Progenitor cell of endocrine pancreas (in vitro differentiated cells): ENCODE data around the gene SLC25A21. TPM values are rescaled to one million over a fixed set of nuclear protein-coding genes. Genes with fewer than 3 reads are reported as not detected.

ENCODE experiments used
- DNase-seq: peaks from one replicate; pipeline ENCODE4 v3.0.0; 2021; ENCODE audit warnings: low spot score; ENCODE audit not compliant: unreplicated experiment
- H3K27ac Mint-ChIP-seq: 2 replicates; pipeline ENCODE4 v1.8.0; 2021; ENCODE audit warnings: mild to moderate bottlenecking, moderate library complexity, mixed read lengths
- H3K27me3 Mint-ChIP-seq: 2 replicates; pipeline ENCODE4 v1.8.0; 2021; ENCODE audit warnings: mixed read lengths
- H3K36me3 Mint-ChIP-seq: 2 replicates; pipeline ENCODE4 v1.8.0; 2022; ENCODE audit warnings: mixed read lengths; ENCODE audit not compliant: insufficient read depth
- H3K4me1 Mint-ChIP-seq: 2 replicates; pipeline ENCODE4 v1.8.0; 2021; ENCODE audit warnings: low read depth, mixed read lengths
- H3K4me3 Mint-ChIP-seq: 2 replicates; pipeline ENCODE4 v1.8.0; 2021; ENCODE audit warnings: low read depth, mild to moderate bottlenecking, moderate library complexity, mixed read lengths
- H3K9me3 Mint-ChIP-seq: 2 replicates; pipeline ENCODE4 v1.8.0; 2021; ENCODE audit warnings: low read depth, mixed read lengths
- total RNA-seq: library from RNA; stranded (reverse); gene quantifications from 2 replicates; pipeline ENCODE4 v1.2.1, GENCODE V29; 2021
- TF ChIP-seq, protein P1 (sequence below): fragments of 200-600 bp; sonication (generic); IDR thresholded peaks from one replicate; pipeline ENCODE4 v1.5.0; 2021; ENCODE audit warnings: antibody characterized with exemption, mild to moderate bottlenecking; ENCODE audit not compliant: unreplicated experiment

Gene SLC25A21
- total RNA-seq, 1 donor from 2014 or later = 2.5 TPM

DNA sequence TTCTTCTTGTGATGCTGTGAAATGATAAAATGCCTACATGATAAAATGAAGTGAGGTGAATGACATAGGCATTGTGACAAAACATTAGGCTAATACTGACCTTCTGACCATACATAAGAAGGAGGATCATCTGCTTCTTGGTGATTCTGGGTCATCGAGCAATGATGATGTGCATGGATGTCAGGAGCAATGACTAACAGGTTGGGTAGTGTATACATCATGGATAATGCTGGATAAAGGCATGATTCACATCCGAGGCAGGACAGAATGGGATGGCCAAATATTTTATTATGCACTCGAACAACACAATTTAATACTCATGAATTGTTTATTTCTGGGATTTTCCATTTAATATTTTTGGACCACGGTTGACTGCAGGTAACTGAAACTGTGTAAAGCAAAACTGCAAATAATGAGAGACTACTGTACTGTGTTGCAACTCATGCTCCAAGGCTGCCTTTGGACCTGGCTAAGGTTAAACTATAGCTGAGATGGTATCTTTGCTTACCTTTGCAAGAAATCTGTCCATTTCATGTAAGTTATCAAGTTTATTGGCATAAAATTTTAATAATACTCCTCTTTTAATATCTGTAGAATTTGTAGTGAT, 7.6 kb upstream of the SLC25A21 start:
- Mint-ChIP-seq H3K27ac (no peak overlapping the region), H3K4me1 (no peaks in the 10 kb centered on the region), H3K36me3 (no peaks in the 10 kb centered on the region), H3K9me3 (peaks cover 3% of the 10 kb centered on the region), H3K4me3 (no peak overlapping the region), H3K27me3 (peaks cover 6% of the 10 kb centered on the region)
- no peak for DNase-seq
- TF ChIP-seq, protein P1, sequence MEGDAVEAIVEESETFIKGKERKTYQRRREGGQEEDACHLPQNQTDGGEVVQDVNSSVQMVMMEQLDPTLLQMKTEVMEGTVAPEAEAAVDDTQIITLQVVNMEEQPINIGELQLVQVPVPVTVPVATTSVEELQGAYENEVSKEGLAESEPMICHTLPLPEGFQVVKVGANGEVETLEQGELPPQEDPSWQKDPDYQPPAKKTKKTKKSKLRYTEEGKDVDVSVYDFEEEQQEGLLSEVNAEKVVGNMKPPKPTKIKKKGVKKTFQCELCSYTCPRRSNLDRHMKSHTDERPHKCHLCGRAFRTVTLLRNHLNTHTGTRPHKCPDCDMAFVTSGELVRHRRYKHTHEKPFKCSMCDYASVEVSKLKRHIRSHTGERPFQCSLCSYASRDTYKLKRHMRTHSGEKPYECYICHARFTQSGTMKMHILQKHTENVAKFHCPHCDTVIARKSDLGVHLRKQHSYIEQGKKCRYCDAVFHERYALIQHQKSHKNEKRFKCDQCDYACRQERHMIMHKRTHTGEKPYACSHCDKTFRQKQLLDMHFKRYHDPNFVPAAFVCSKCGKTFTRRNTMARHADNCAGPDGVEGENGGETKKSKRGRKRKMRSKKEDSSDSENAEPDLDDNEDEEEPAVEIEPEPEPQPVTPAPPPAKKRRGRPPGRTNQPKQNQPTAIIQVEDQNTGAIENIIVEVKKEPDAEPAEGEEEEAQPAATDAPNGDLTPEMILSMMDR = no peak

DNA sequence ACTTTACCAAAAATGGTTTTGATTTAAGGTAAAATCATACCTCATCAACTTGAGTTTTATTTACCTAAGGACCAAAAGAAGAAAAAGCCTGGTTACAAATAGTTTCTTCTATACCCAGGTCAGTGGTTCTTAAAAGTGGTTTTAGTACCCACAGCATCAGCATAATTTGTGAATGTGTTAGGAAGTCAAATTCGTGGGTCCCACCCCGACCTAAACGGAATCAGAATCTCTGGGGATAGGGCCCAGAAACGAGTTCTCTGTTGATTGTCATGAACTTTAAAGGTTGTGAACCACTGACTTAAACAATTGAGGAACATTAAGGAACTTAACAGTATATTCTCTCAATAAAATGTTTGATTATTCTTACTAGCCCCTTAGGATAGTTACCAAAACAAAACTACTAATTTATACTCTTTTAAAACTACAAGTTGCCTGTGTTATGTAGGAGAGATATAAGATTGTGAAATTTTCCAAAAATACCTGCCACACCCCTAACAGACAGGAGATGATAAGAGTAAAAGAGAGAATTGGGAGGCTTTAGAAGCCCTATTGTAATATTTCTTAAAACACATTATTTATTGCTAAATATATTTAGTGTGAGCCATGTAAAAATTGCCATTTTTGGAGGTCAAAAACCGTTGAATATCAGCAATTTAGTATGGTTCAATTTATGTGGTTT, 669 bp upstream of the SLC25A21 start:
- Mint-ChIP-seq H3K4me3 (peak overlapping the region; percentile 86), H3K27ac (peak overlapping the region; percentile 99), H3K27me3 (peaks cover 6% of the 10 kb centered on the region), H3K9me3 (no peaks in the 10 kb centered on the region), H3K4me1 (peaks cover 9% of the 10 kb centered on the region), H3K36me3 (no peaks in the 10 kb centered on the region)
- DNase-seq = no peak
- TF ChIP-seq, protein P1 = no peak

DNA sequence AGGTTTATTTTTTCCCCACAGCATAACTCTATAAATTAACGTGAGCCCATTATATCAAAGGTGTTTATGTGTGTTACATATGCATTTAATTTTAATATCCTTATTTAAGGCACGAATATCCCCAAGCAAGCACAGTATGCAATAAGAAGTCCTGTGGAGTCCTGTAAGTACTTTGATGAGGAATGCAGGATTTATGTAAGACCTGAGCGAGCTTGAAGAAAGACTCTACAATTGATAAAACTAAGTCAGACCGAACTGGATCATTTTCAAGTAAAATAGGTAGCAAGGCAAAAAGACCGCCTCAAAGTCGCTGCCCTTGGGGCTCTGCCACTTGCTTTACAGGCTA, 755 bp downstream of the SLC25A21 start:
- H3K36me3 Mint-ChIP-seq = no peaks in the 10 kb centered on the region
- TF ChIP-seq, protein P1 = no peak
- no peaks in the 10 kb centered on the region for H3K9me3 Mint-ChIP-seq
- peaks cover 9% of the 10 kb centered on the region for H3K4me1 Mint-ChIP-seq
- DNase-seq = no peak
- H3K4me3 Mint-ChIP-seq = peak overlapping the region; percentile 86
- peaks cover 3% of the 10 kb centered on the region for H3K27me3 Mint-ChIP-seq
- H3K27ac Mint-ChIP-seq = peak overlapping the region; percentile 99

DNA sequence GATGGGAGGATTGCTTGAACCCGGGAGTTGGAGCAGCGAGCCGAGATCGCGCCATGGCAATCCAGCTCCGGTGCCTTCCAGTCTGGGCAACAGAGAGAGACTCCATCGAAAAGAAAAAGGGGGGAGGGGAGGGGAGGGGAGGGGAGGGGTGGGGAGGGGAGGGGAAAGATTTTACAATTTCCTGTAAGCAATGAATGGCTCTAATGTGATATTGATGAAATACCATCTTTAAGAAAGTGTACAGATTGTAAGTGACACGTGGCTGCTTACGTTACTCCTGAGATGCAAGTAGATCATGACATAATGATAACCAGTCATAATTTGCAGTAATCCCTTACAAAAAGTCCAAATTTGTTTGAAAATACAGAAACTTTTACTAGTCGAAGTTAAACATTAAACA, 1.4 kb downstream of the SLC25A21 start:
- Mint-ChIP-seq H3K36me3 (no peaks in the 10 kb centered on the region), H3K9me3 (no peaks in the 10 kb centered on the region), H3K4me3 (no peak overlapping the region), H3K27ac (no peak overlapping the region), H3K4me1 (peaks cover 9% of the 10 kb centered on the region), H3K27me3 (peaks cover 3% of the 10 kb centered on the region)
- TF ChIP-seq, protein P1 = no peak
- no peak for DNase-seq

DNA sequence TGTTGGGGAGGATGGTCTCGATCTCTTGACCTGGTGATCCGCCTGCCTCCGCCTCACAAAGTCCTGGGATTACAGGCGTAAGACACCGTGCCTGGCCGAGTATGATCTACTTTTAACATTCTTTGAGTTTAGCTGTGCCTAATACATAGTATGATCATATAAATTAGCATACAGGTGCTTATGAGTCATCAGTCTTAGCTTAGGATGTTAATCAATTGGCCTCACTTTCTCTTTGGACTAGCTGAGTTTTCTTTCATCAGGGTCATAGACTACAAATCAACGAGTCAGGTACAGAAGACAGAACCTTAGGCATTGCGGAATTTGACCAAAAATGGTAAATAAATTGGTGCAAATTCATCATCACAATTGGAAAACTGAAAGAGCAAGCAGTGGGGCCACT, 2.2 kb downstream of the SLC25A21 start:
- Mint-ChIP-seq H3K4me3 (no peak overlapping the region), H3K36me3 (no peaks in the 10 kb centered on the region), H3K27me3 (peaks cover 5% of the 10 kb centered on the region), H3K27ac (no peak overlapping the region), H3K4me1 (peaks cover 9% of the 10 kb centered on the region), H3K9me3 (no peaks in the 10 kb centered on the region)
- TF ChIP-seq, protein P1 = no peak
- DNase-seq = no peak
